M059J (cell line): ENCODE results near the gene TMEM143. TPM values are rescaled to one million over a fixed set of nuclear protein-coding genes. Genes with fewer than 3 reads are reported as not detected.
"Not testable (repeated sequence)": the region's sequence is repeated elsewhere in the genome, so short reads cannot be mapped to it uniquely, and the experiment has no call there.

Experiments used
- DNase-seq: peaks from one replicate; pipeline ENCODE4 v3.0.0-alpha.2; 2012; ENCODE audit warnings: low read depth
- total RNA-seq: library from RNA; depleted of rRNA; stranded (reverse); fragments of >200 nt; shearing (Covaris generic); gene quantifications from 2 replicates; pipeline ENCODE4 v1.2.3, GENCODE V29; 2014; rRNA removed

TMEM143 gene
- total RNA-seq, 1 experiment from 2014 or later, result 3.3 TPM

GRCh38 chr19:48296963-48297734 is 66.6 kb downstream of the TMEM143 start:
- DNase-seq, result no peak

- DNase-seq, result no peak
Observed at GRCh38 chr19:48295458-48295857, 68.3 kb downstream of the TMEM143 start.

GRCh38 chr19:48292798-48293197 is 70.9 kb downstream of the TMEM143 start:
- peak; percentile 65 for DNase-seq

- not testable (repeated sequence) for DNase-seq
Observed at GRCh38 chr19:48291489-48291815, 72.3 kb downstream of the TMEM143 start.

GRCh38 chr19:48290771-48291488 is 72.8 kb downstream of the TMEM143 start:
- DNase-seq, result peak; percentile 82

- peak; percentile 70 for DNase-seq
Observed at GRCh38 chr19:48290401-48290770, 73.4 kb downstream of the TMEM143 start.

- DNase-seq, result no peak
Observed at GRCh38 chr19:48287748-48288147, 76.0 kb downstream of the TMEM143 start.

- peak; percentile 37 for DNase-seq
Observed at GRCh38 chr19:48284896-48285295, 78.8 kb downstream of the TMEM143 start.

- DNase-seq, result peak; percentile 75
Observed at GRCh38 chr19:48283908-48284307, 79.8 kb downstream of the TMEM143 start.

Other genes starting within 250 kb of the TMEM143 start
- gene LIG1, start 193.6 kb downstream of the TMEM143 start, total RNA-seq, result 36.4 and 55.9 TPM in 2 replicates
- gene ZSWIM9, start 193.3 kb downstream of the TMEM143 start, total RNA-seq, result 0.52 and 1.6 TPM in 2 replicates
- gene CARD8, start 108.0 kb downstream of the TMEM143 start, total RNA-seq, result 6.7 and 10.7 TPM in 2 replicates
- gene ZNF114, start 93.9 kb downstream of the TMEM143 start, total RNA-seq, result 0.62 and 1.2 TPM in 2 replicates
- gene EMP3, start 38.4 kb downstream of the TMEM143 start, total RNA-seq, result 87.2 and 98.0 TPM in 2 replicates
- 0.42 TPM in 1 of 2 replicates, not detected in the other for gene SYNGR4, start 427 bp upstream of the TMEM143 start, total RNA-seq
- gene KDELR1, start 27.6 kb upstream of the TMEM143 start, total RNA-seq, result 236 and 247 TPM in 2 replicates
- gene GRIN2D, start 29.7 kb upstream of the TMEM143 start, total RNA-seq, result 0.42 and 1.2 TPM in 2 replicates
- gene GRWD1, start 82.0 kb upstream of the TMEM143 start, total RNA-seq, result 41.3 and 49.9 TPM in 2 replicates
- gene KCNJ14, start 91.6 kb upstream of the TMEM143 start, total RNA-seq, result 0.02 and 0.47 TPM in 2 replicates
- gene CYTH2, start 105.4 kb upstream of the TMEM143 start, total RNA-seq, result 33.5 and 63.4 TPM in 2 replicates
- 0.17 TPM in 1 of 2 replicates, not detected in the other for gene LMTK3, start 147.9 kb upstream of the TMEM143 start, total RNA-seq
- not detected in 2 replicates for gene SULT2B1, start 188.2 kb upstream of the TMEM143 start, total RNA-seq
- gene SPACA4, start 242.8 kb upstream of the TMEM143 start, total RNA-seq, result not detected in 2 replicates